Memory B cell (primary cell): ENCODE measurements around the gene DPP6.

ENCODE experiments used
- ATAC-seq: fragments of 150-1000 bp; cut with Tn5 transposase; 2 replicates; pipeline ENCODE4 v1.10.0; 2021; ENCODE audit warnings: low read depth, mild to moderate bottlenecking, moderate library complexity
- DNase-seq, 2 donors: peaks; one replicate each; pipeline ENCODE4 v3.0.0; 2022; ENCODE audit warnings: low spot score in 2 of 2
- H3K27ac Mint-ChIP-seq: one replicate; pipeline ENCODE4 v1.8.0; 2022; ENCODE audit warnings: mild to moderate bottlenecking, moderate library complexity, mixed read lengths
- H3K27me3 Mint-ChIP-seq: one replicate; pipeline ENCODE4 v1.8.0; 2022; ENCODE audit warnings: mixed read lengths
- H3K36me3 Mint-ChIP-seq: one replicate; pipeline ENCODE4 v1.8.0; 2022; ENCODE audit warnings: mild to moderate bottlenecking, mixed read lengths
- H3K4me1 Mint-ChIP-seq: one replicate; pipeline ENCODE4 v1.8.0; 2022; ENCODE audit warnings: mixed read lengths
- H3K4me3 Mint-ChIP-seq: one replicate; pipeline ENCODE4 v1.8.0; 2022; ENCODE audit warnings: mild to moderate bottlenecking, moderate library complexity, mixed read lengths
- H3K9me3 Mint-ChIP-seq: one replicate; pipeline ENCODE4 v1.8.0; 2022; ENCODE audit warnings: mixed read lengths

The DPP6 gene

GRCh38 chr7:154859747-154860620 lies 807.8 kb downstream of the DPP6 start:
- H3K36me3 Mint-ChIP-seq, result no peaks in the 10 kb centered on the region
- H3K9me3 Mint-ChIP-seq, result no peaks in the 10 kb centered on the region
- H3K27me3 Mint-ChIP-seq, result peaks cover 4% of the 10 kb centered on the region
- H3K4me3 Mint-ChIP-seq, result no peak overlapping the region
- no peaks in the 10 kb centered on the region for H3K4me1 Mint-ChIP-seq
- ATAC-seq (no peak), DNase-seq (no peak)
- no peak overlapping the region for H3K27ac Mint-ChIP-seq

- no peak for DNase-seq
- Mint-ChIP-seq H3K4me3 (no peak overlapping the region), H3K27ac (no peak overlapping the region), H3K9me3 (no peaks in the 10 kb centered on the region), H3K27me3 (peaks cover 6% of the 10 kb centered on the region), H3K4me1 (no peaks in the 10 kb centered on the region), H3K36me3 (no peaks in the 10 kb centered on the region)
- no peak for ATAC-seq
Measured at GRCh38 chr7:154860621-154861375, 808.6 kb downstream of the DPP6 start.

GRCh38 chr7:154861589-154861988 lies 809.4 kb downstream of the DPP6 start:
- DNase-seq (no peak), ATAC-seq (no peak)
- Mint-ChIP-seq H3K4me3 (no peak overlapping the region), H3K27me3 (peaks cover 7% of the 10 kb centered on the region), H3K36me3 (no peaks in the 10 kb centered on the region), H3K9me3 (no peaks in the 10 kb centered on the region), H3K27ac (no peak overlapping the region), H3K4me1 (no peaks in the 10 kb centered on the region)

GRCh38 chr7:154862153-154862791 lies 810.1 kb downstream of the DPP6 start:
- no peaks in the 10 kb centered on the region for H3K9me3 Mint-ChIP-seq
- peaks cover 3% of the 10 kb centered on the region for H3K4me1 Mint-ChIP-seq
- peaks cover 12% of the 10 kb centered on the region for H3K27me3 Mint-ChIP-seq
- DNase-seq, result no peak
- H3K27ac Mint-ChIP-seq, result no peak overlapping the region
- no peak for ATAC-seq
- no peak overlapping the region for H3K4me3 Mint-ChIP-seq
- no peaks in the 10 kb centered on the region for H3K36me3 Mint-ChIP-seq

GRCh38 chr7:154863766-154864522 lies 811.7 kb downstream of the DPP6 start:
- no peak overlapping the region for H3K4me3 Mint-ChIP-seq
- no peak for DNase-seq
- ATAC-seq, result no peak
- peaks cover 3% of the 10 kb centered on the region for H3K4me1 Mint-ChIP-seq
- H3K36me3 Mint-ChIP-seq, result no peaks in the 10 kb centered on the region
- no peak overlapping the region for H3K27ac Mint-ChIP-seq
- H3K9me3 Mint-ChIP-seq, result no peaks in the 10 kb centered on the region
- H3K27me3 Mint-ChIP-seq, result peaks cover 12% of the 10 kb centered on the region

- Mint-ChIP-seq H3K36me3 (no peaks in the 10 kb centered on the region), H3K4me3 (no peak overlapping the region), H3K4me1 (peaks cover 3% of the 10 kb centered on the region), H3K27me3 (peaks cover 16% of the 10 kb centered on the region), H3K27ac (no peak overlapping the region), H3K9me3 (no peaks in the 10 kb centered on the region)
- ATAC-seq (no peak), DNase-seq (no peak)
Measured at GRCh38 chr7:154864523-154864891, 812.3 kb downstream of the DPP6 start.

GRCh38 chr7:154865984-154866685 lies 813.9 kb downstream of the DPP6 start:
- Mint-ChIP-seq H3K4me3 (no peak overlapping the region), H3K9me3 (no peaks in the 10 kb centered on the region), H3K4me1 (peaks cover 3% of the 10 kb centered on the region), H3K36me3 (no peaks in the 10 kb centered on the region), H3K27me3 (peaks cover 18% of the 10 kb centered on the region), H3K27ac (no peak overlapping the region)
- DNase-seq (no peak), ATAC-seq (no peak)

- no peak for ATAC-seq
- H3K4me3 Mint-ChIP-seq, result no peak overlapping the region
- H3K27me3 Mint-ChIP-seq, result peaks cover 18% of the 10 kb centered on the region
- no peaks in the 10 kb centered on the region for H3K36me3 Mint-ChIP-seq
- H3K27ac Mint-ChIP-seq, result no peak overlapping the region
- DNase-seq, result no peak
- H3K4me1 Mint-ChIP-seq, result peaks cover 3% of the 10 kb centered on the region
- no peaks in the 10 kb centered on the region for H3K9me3 Mint-ChIP-seq
Measured at GRCh38 chr7:154867068-154867467, 814.9 kb downstream of the DPP6 start.

GRCh38 chr7:154868921-154869320 lies 816.7 kb downstream of the DPP6 start:
- H3K27ac Mint-ChIP-seq, result no peak overlapping the region
- H3K36me3 Mint-ChIP-seq, result no peaks in the 10 kb centered on the region
- H3K4me1 Mint-ChIP-seq, result peaks cover 3% of the 10 kb centered on the region
- DNase-seq (no peak), ATAC-seq (no peak)
- H3K27me3 Mint-ChIP-seq, result peaks cover 26% of the 10 kb centered on the region
- no peak overlapping the region for H3K4me3 Mint-ChIP-seq
- no peaks in the 10 kb centered on the region for H3K9me3 Mint-ChIP-seq

- DNase-seq (no peak), ATAC-seq (no peak)
- peaks cover 27% of the 10 kb centered on the region for H3K27me3 Mint-ChIP-seq
- H3K9me3 Mint-ChIP-seq, result no peaks in the 10 kb centered on the region
- peaks cover 3% of the 10 kb centered on the region for H3K4me1 Mint-ChIP-seq
- no peaks in the 10 kb centered on the region for H3K36me3 Mint-ChIP-seq
- no peak overlapping the region for H3K27ac Mint-ChIP-seq
- no peak overlapping the region for H3K4me3 Mint-ChIP-seq
Measured at GRCh38 chr7:154869436-154869835, 817.2 kb downstream of the DPP6 start.

GRCh38 chr7:154871507-154871906 lies 819.3 kb downstream of the DPP6 start:
- no peak overlapping the region for H3K4me3 Mint-ChIP-seq
- no peak overlapping the region for H3K27ac Mint-ChIP-seq
- H3K36me3 Mint-ChIP-seq, result no peaks in the 10 kb centered on the region
- peaks cover 30% of the 10 kb centered on the region for H3K27me3 Mint-ChIP-seq
- peaks cover 3% of the 10 kb centered on the region for H3K4me1 Mint-ChIP-seq
- no peaks in the 10 kb centered on the region for H3K9me3 Mint-ChIP-seq
- ATAC-seq (no peak), DNase-seq (no peak)

GRCh38 chr7:154871928-154872750 lies 819.9 kb downstream of the DPP6 start:
- H3K27ac Mint-ChIP-seq, result no peak overlapping the region
- peaks cover under 1% of the 10 kb centered on the region for H3K4me1 Mint-ChIP-seq
- DNase-seq, result no peak
- no peak overlapping the region for H3K4me3 Mint-ChIP-seq
- peaks cover 28% of the 10 kb centered on the region for H3K27me3 Mint-ChIP-seq
- H3K36me3 Mint-ChIP-seq, result no peaks in the 10 kb centered on the region
- ATAC-seq, result no peak
- no peaks in the 10 kb centered on the region for H3K9me3 Mint-ChIP-seq
